Chondrocyte (in vitro differentiated cells): ENCODE data around the gene TBC1D8. TPM values are rescaled to one million over a fixed set of nuclear protein-coding genes. Genes with fewer than 3 reads are reported as not detected.

Source experiments
- DNase-seq: peaks from one replicate; pipeline ENCODE4 v3.0.0; 2021; ENCODE audit warnings: mixed read lengths, low spot score
- H3K27ac Mint-ChIP-seq: one replicate; pipeline ENCODE4 v1.8.0; 2021; ENCODE audit warnings: mild to moderate bottlenecking, moderate library complexity, mixed read lengths; ENCODE audit not compliant: unreplicated experiment
- H3K27me3 Mint-ChIP-seq: 2 replicates; pipeline ENCODE4 v1.8.0; 2021; ENCODE audit warnings: low read depth, mixed read lengths
- H3K36me3 Mint-ChIP-seq: 2 replicates; pipeline ENCODE4 v1.8.0; 2021; ENCODE audit warnings: low read depth, mixed read lengths
- H3K4me1 Mint-ChIP-seq: 2 replicates; pipeline ENCODE4 v1.8.0; 2021; ENCODE audit warnings: low read depth, mild to moderate bottlenecking, mixed read lengths
- H3K4me3 Mint-ChIP-seq: one replicate; pipeline ENCODE4 v1.8.0; 2021; ENCODE audit warnings: mild to moderate bottlenecking, moderate library complexity, mixed read lengths; ENCODE audit not compliant: unreplicated experiment
- H3K9me3 Mint-ChIP-seq: 2 replicates; pipeline ENCODE4 v1.8.0; 2021; ENCODE audit warnings: low read depth, mixed read lengths
- total RNA-seq: library from RNA; stranded (reverse); gene quantifications from 3 replicates; pipeline ENCODE4 v1.2.1, GENCODE V29; 2021
- TF ChIP-seq, protein P1 (sequence below): fragments of 200-600 bp; sonication (generic); IDR thresholded peaks from 2 replicates; pipeline ENCODE4 v1.5.0; 2021; ENCODE audit warnings: antibody characterized with exemption, mild to moderate bottlenecking, moderate library complexity

TBC1D8 gene
- total RNA-seq, 1 donor from 2014 or later, result 8.2 TPM

DNA sequence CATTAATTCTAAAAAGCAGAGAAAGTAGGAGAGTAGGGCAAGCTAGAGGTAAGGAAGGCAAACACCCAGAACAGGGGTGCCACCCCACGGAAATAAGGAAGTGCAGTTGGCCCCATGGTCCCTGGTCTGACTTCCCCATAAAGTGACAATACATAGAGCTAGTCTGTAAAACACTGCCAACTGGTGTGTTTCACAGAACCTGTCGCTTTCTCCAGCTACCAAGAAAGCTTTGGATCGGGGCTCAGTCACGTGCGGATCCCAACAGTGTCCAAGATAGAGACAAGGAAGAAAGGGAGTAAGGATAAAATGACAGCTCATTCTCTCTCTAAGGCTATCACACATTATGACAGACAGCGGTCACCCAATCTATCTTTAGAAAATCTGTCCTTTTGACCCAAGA is 36.4 kb downstream of the TBC1D8 start:
- no peaks in the 10 kb centered on the region for H3K27me3 Mint-ChIP-seq
- H3K9me3 Mint-ChIP-seq, result no peaks in the 10 kb centered on the region
- DNase-seq, result no peak
- no peak overlapping the region for H3K4me3 Mint-ChIP-seq
- H3K36me3 Mint-ChIP-seq, result no peaks in the 10 kb centered on the region
- no peak overlapping the region for H3K27ac Mint-ChIP-seq
- TF ChIP-seq, protein P1, sequence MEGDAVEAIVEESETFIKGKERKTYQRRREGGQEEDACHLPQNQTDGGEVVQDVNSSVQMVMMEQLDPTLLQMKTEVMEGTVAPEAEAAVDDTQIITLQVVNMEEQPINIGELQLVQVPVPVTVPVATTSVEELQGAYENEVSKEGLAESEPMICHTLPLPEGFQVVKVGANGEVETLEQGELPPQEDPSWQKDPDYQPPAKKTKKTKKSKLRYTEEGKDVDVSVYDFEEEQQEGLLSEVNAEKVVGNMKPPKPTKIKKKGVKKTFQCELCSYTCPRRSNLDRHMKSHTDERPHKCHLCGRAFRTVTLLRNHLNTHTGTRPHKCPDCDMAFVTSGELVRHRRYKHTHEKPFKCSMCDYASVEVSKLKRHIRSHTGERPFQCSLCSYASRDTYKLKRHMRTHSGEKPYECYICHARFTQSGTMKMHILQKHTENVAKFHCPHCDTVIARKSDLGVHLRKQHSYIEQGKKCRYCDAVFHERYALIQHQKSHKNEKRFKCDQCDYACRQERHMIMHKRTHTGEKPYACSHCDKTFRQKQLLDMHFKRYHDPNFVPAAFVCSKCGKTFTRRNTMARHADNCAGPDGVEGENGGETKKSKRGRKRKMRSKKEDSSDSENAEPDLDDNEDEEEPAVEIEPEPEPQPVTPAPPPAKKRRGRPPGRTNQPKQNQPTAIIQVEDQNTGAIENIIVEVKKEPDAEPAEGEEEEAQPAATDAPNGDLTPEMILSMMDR, result no peak
- H3K4me1 Mint-ChIP-seq, result peaks cover 51% of the 10 kb centered on the region

DNA sequence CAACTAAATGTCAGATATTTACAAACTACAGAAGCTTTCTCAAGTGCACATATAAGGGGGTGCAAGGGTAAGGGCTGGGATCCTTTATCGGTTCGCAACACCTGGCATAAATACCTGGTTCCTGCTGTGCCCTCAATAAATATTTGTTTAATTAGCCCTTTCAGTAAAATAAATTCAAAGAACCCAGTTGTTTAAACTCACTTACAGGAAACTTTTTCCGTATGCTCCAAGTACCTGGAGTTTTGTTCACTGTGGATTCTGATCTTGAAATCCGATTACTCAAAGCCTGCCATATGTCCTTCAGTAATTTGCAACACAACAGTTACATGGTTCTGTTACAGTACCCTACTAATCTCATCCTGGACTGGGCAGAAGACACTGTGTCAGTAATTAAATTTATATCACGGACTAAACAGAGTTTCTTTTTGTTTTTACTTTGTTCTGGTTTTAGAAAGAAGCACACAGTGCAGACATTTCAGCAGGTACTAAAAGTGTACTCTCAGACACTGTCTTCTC is 36.9 kb downstream of the TBC1D8 start:
- Mint-ChIP-seq H3K27ac (no peak overlapping the region), H3K27me3 (no peaks in the 10 kb centered on the region), H3K4me1 (peaks cover 51% of the 10 kb centered on the region), H3K4me3 (no peak overlapping the region), H3K36me3 (no peaks in the 10 kb centered on the region), H3K9me3 (no peaks in the 10 kb centered on the region)
- DNase-seq, result no peak
- TF ChIP-seq, protein P1, result no peak

DNA sequence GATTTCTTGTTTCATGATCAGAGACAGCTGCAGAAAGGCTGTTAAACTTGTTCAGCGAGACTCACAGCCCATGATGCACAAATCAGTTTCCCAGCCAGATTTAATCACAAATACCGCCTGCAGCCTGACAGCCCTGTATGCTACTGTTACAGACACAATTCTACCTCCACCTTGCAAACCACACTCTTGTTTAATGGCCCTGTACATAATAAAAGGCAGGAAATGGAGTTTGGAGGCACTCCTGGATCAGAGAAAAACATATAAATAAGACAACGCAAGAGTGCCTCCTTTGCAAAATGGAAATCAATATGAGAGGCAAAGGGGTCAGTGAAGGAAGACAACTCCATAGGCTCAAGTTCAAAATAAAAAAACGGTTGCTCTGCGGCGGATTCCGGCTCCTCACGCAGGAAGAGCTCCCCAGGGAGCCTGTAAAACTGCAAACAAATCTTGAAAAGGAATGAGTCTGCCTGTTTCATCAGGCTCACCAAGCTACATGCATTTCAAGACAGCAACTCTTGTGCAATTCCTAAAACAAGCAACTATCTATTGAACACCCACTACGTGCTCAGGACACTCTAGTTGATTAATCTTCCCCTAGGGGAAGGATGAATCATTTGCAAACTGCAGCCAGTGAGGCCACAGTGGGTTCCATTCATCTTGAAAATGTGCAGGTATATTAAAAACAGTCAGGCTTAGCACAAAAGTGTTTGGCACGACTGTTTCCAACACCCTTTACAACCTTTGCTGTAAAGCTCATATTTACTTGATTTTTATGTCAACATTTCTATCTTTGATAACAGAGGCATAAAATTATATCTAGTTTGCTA is 37.5 kb downstream of the TBC1D8 start:
- TF ChIP-seq, protein P1, result no peak
- DNase-seq, result no peak
- no peaks in the 10 kb centered on the region for H3K9me3 Mint-ChIP-seq
- H3K4me3 Mint-ChIP-seq, result no peak overlapping the region
- peaks cover 52% of the 10 kb centered on the region for H3K4me1 Mint-ChIP-seq
- H3K36me3 Mint-ChIP-seq, result no peaks in the 10 kb centered on the region
- H3K27me3 Mint-ChIP-seq, result no peaks in the 10 kb centered on the region
- H3K27ac Mint-ChIP-seq, result peak overlapping the region; percentile 30

DNA sequence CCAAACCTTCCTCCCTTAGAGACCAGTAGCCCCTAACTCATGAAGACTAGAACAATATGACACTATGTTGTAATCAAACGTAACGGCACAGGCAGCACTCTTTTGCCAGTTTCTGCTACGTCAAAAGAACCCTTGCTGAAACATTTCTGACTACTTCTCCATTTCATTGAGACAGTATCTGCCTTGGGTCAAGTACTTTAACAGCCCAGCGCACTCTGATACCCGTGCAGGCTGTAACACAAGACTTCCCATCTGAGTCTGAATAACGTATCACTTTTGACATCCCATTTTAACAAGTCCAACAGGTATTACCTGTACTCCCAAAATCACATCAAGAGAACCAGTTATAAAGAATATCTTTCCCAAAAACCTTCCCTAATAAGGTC is 38.4 kb downstream of the TBC1D8 start:
- DNase-seq, result no peak
- Mint-ChIP-seq H3K4me3 (no peak overlapping the region), H3K4me1 (peaks cover 52% of the 10 kb centered on the region)

More for the DNA sequence above, 38.4 kb downstream of the TBC1D8 start:
- no peaks in the 10 kb centered on the region for H3K27me3 Mint-ChIP-seq
- no peak overlapping the region for H3K27ac Mint-ChIP-seq
- TF ChIP-seq, protein P1, result no peak
- H3K9me3 Mint-ChIP-seq, result no peaks in the 10 kb centered on the region
- no peaks in the 10 kb centered on the region for H3K36me3 Mint-ChIP-seq
